IMR-90 (cell line): ENCODE measurements around the gene VWA7. TPM values are rescaled to one million over a fixed set of nuclear protein-coding genes. Genes with fewer than 3 reads are reported as not detected.
A peak's percentile ranks its signal among the peaks of the same experiment; 100 is the strongest.

Source experiments
- ATAC-seq: fragments of 200-7000 bp; cut with Tn5 transposase; 2 replicates; pipeline ENCODE4 v1.9.1; 2020; ENCODE audit warnings: low read depth, mild to moderate bottlenecking, moderate library complexity
- BruUV-seq: library from RNA; stranded (reverse); fragments of 400-500 nt; replicated peaks from 2 replicates; lab custom pipeline; 2021; lab: Mats Ljungman, UMichigan
- CTCF ChIA-PET: fragments of 300-600 bp; formaldehyde crosslinking; extraction: SDS; loops from one replicate; lab custom pipeline; 2021; ENCODE audit warnings: antibody characterized with exemption; lab: Yijun Ruan, JAX
- POLR2A ChIA-PET: fragments of 300-600 bp; sonication (Branson Sonifier 250); formaldehyde crosslinking; loops from one replicate; lab custom pipeline; 2022; ENCODE audit warnings: antibody characterized with exemption; ENCODE audit not compliant: unreplicated experiment; lab: Charles Lee
- DNase-seq: peaks from one replicate; pipeline ENCODE4 v3.0.0; 2013
- H2AFZ ChIP-seq: replicated peaks from 2 replicates; pipeline ENCODE3; 2013; ENCODE audit warnings: low read length, mild to moderate bottlenecking; ENCODE audit not compliant: poor library complexity
- H2AK5ac ChIP-seq: 2 replicates; pipeline ENCODE4 v1.6.1; 2013; ENCODE audit warnings: low read depth, low read length, inconsistent platforms
- H2AK9ac ChIP-seq: replicated peaks from 2 replicates; pipeline ENCODE3; 2013; ENCODE audit warnings: mild to moderate bottlenecking, low read depth, low read length, moderate library complexity; ENCODE audit not compliant: poor library complexity
- H2BK120ac ChIP-seq: 2 replicates; pipeline ENCODE4 v1.6.1; 2013; ENCODE audit warnings: low read depth, low read length, inconsistent platforms
- H2BK15ac ChIP-seq: 3 replicates; pipeline ENCODE4 v1.6.1; 2013; ENCODE audit warnings: low read depth, low read length, inconsistent platforms
- H2BK20ac ChIP-seq: 2 replicates; pipeline ENCODE4 v1.6.1; 2013; ENCODE audit warnings: low read depth, mild to moderate bottlenecking, inconsistent platforms, low read length, moderate library complexity
- H2BK5ac ChIP-seq: 2 replicates; pipeline ENCODE4 v1.6.1; 2013; ENCODE audit warnings: mild to moderate bottlenecking, low read depth, low read length, inconsistent platforms; ENCODE audit not compliant: poor library complexity, severe bottlenecking
- H3K14ac ChIP-seq: replicated peaks from 2 replicates; pipeline ENCODE4 v1.6.1; 2013; ENCODE audit warnings: low read depth, low read length, inconsistent platforms
- H3K18ac ChIP-seq: 2 replicates; pipeline ENCODE4 v1.6.1; 2013; ENCODE audit warnings: low read depth, low read length, control low read depth
- H3K23ac ChIP-seq: 2 replicates; pipeline ENCODE4 v1.6.1; 2013; ENCODE audit warnings: low read depth, low read length, inconsistent platforms
- H3K27ac ChIP-seq: 2 replicates; pipeline ENCODE4 v1.5.1; 2013; ENCODE audit warnings: mild to moderate bottlenecking, control low read depth, low read length; ENCODE audit not compliant: insufficient read depth
- H3K27me3 ChIP-seq: 2 replicates; pipeline ENCODE4 v1.6.1; 2013; ENCODE audit warnings: low read length; ENCODE audit not compliant: control insufficient read depth, insufficient read depth
- H3K36me3 ChIP-seq: 2 replicates; pipeline ENCODE4 v1.6.1; 2013; ENCODE audit warnings: low read length, mixed read lengths; ENCODE audit not compliant: control insufficient read depth, insufficient read depth
- H3K4ac ChIP-seq: 2 replicates; pipeline ENCODE4 v1.6.1; 2013; ENCODE audit warnings: low read depth, low read length, inconsistent platforms
- H3K4me1 ChIP-seq: 2 replicates; pipeline ENCODE4 v1.6.1; 2013; ENCODE audit warnings: low read length, mixed read lengths; ENCODE audit not compliant: control insufficient read depth, insufficient read depth
- H3K4me2 ChIP-seq: 2 replicates; pipeline ENCODE4 v1.6.1; 2013; ENCODE audit warnings: low read depth, mild to moderate bottlenecking, control low read depth, low read length, moderate library complexity
- H3K4me3 ChIP-seq: 2 replicates; pipeline ENCODE4 v1.5.1; 2013; ENCODE audit warnings: low read depth, mild to moderate bottlenecking, control low read depth, low read length, moderate library complexity; ENCODE audit not compliant: insufficient read depth
- H3K56ac ChIP-seq: 2 replicates; pipeline ENCODE4 v1.6.1; 2013; ENCODE audit warnings: low read length, inconsistent platforms; ENCODE audit not compliant: insufficient read depth; ENCODE audit errors: extremely low read depth
- H3K79me1 ChIP-seq, 2 experiments: 2 replicates each; pipeline ENCODE4 v1.6.1; 2013; ENCODE audit warnings: low read length in 2 of 2, inconsistent platforms in 1 of 2, low read depth in 1 of 2
- H3K9ac ChIP-seq: 2 replicates; pipeline ENCODE4 v1.6.1; 2013; ENCODE audit warnings: low read depth, low read length, control low read depth
- H3K9me1 ChIP-seq: 2 replicates; pipeline ENCODE4 v1.6.1; 2013; ENCODE audit warnings: low read length, inconsistent platforms; ENCODE audit not compliant: insufficient read depth
- H3K9me3 ChIP-seq: 2 replicates; pipeline ENCODE4 v1.6.1; 2013; ENCODE audit warnings: low read length; ENCODE audit not compliant: control insufficient read depth, insufficient read depth
- H4K20me1 ChIP-seq: 2 replicates; pipeline ENCODE4 v1.6.1; 2013; ENCODE audit warnings: low read length, inconsistent platforms; ENCODE audit not compliant: insufficient read depth
- H4K5ac ChIP-seq: 2 replicates; pipeline ENCODE4 v1.6.1; 2013; ENCODE audit warnings: mild to moderate bottlenecking, low read depth, low read length, control low read depth
- H4K8ac ChIP-seq, 2 experiments: 2 replicates each; pipeline ENCODE4 v1.6.1; 2013; ENCODE audit warnings: low read depth in 2 of 2, low read length in 2 of 2, control low read depth in 1 of 2, inconsistent platforms in 1 of 2
- H4K91ac ChIP-seq: 2 replicates; pipeline ENCODE4 v1.6.1; 2013; ENCODE audit warnings: low read depth, low read length, inconsistent platforms; ENCODE audit not compliant: insufficient read depth
- BHLHE40 ChIP-seq: fragments of 150-350 bp; IDR thresholded peaks from 2 replicates; pipeline ENCODE4 v1.6.1; 2016; ENCODE audit warnings: mild to moderate bottlenecking, low read depth, low read length
- CEBPB ChIP-seq: IDR thresholded peaks from 2 replicates; pipeline ENCODE4 v1.6.1; 2012; ENCODE audit warnings: low read depth, low read length, improper control_type of control experiment
- CHD1 ChIP-seq: IDR thresholded peaks from 2 replicates; pipeline ENCODE4 v1.6.1; 2012; ENCODE audit warnings: low read depth, low read length, improper control_type of control experiment
- CTCF ChIP-seq: conservative IDR thresholded peaks from 2 replicates; pipeline ENCODE4 v1.5.1; 2012; ENCODE audit warnings: mild to moderate bottlenecking, low read depth, low read length, improper control_type of control experiment
- ELK1 ChIP-seq: fragments of 150-350 bp; IDR thresholded peaks from 2 replicates; pipeline ENCODE4 v1.6.1; 2016; ENCODE audit warnings: low read depth, mild to moderate bottlenecking, low read length, moderate library complexity, borderline replicate concordance
- FOS ChIP-seq: fragments of 150-350 bp; IDR thresholded peaks from 2 replicates; pipeline ENCODE4 v1.6.1; 2016; ENCODE audit warnings: low read depth, low read length
- MAFK ChIP-seq: IDR thresholded peaks from 2 replicates; pipeline ENCODE4 v1.6.1; 2012; ENCODE audit warnings: low read depth, low read length, improper control_type of control experiment
- MXI1 ChIP-seq: IDR thresholded peaks from 2 replicates; pipeline ENCODE4 v1.6.1; 2012; ENCODE audit warnings: low read depth, mild to moderate bottlenecking, low read length, moderate library complexity, borderline replicate concordance
- POLR2A ChIP-seq: IDR thresholded peaks from 2 replicates; pipeline ENCODE4 v1.6.1; 2012; ENCODE audit warnings: mild to moderate bottlenecking, low read depth, low read length
- RAD21 ChIP-seq: IDR thresholded peaks from 2 replicates; pipeline ENCODE4 v1.6.1; 2012; ENCODE audit warnings: low read length, improper control_type of control experiment
- RCOR1 ChIP-seq: IDR thresholded peaks from 2 replicates; pipeline ENCODE4 v1.6.1; 2012; ENCODE audit warnings: mild to moderate bottlenecking, low read length, improper control_type of control experiment; ENCODE audit not compliant: insufficient replicate concordance
- RFX5 ChIP-seq: IDR thresholded peaks from 2 replicates; pipeline ENCODE4 v1.8.0; 2012; ENCODE audit warnings: low read depth, mild to moderate bottlenecking, low read length, moderate library complexity
- SMC3 ChIP-seq: fragments of 150-350 bp; IDR thresholded peaks from 2 replicates; pipeline ENCODE4 v1.6.1; 2016; ENCODE audit warnings: low read depth, mild to moderate bottlenecking, antibody characterized with exemption, low read length, moderate library complexity
- WGBS, 2 experiments: methylation state at CpG; one replicate each; pipeline versions ENCODE4 v1.1.5 to v1.1.7; 2013; ENCODE audit warnings: missing lambda C conversion rate in 2 of 2; ENCODE audit not compliant: insufficient read length in 1 of 2; ENCODE audit errors: extremely low coverage in 2 of 2; 5-methylcytosine and 5-hydroxymethylcytosine counted together
- dilution Hi-C: fragments of 300-500 bp; cut with HindIII; formaldehyde crosslinking; loops from one replicate; pipeline ENCODE4 v1.14.3; 2018; ENCODE audit warnings: low sequenced_read_pairs; ENCODE audit not compliant: unreplicated experiment
- in situ Hi-C: fragments of 300-500 bp; cut with MboI; formaldehyde crosslinking; loops from 3 replicates; pipeline ENCODE4 v1.14.3; 2019; ENCODE audit warnings: low sequenced_read_pairs, inconsistent platforms, mixed read lengths
- intact Hi-C: fragments of 100-400 bp; cut with micrococcal nuclease; formaldehyde crosslinking; loops from 2 replicates; pipeline ENCODE4 v1.10.0; 2022
- polyA plus RNA-seq, 3 experiments: library from polyadenylated mRNA; depleted of rRNA; stranded (reverse); fragments of >200 nt; gene quantifications; 2 replicates each; pipeline ENCODE4 v1.2.3, GENCODE V29; 2012; ENCODE audit warnings: low replicate concordance in 1 of 3
- total RNA-seq: library from RNA; depleted of rRNA; stranded (reverse); fragments of >200 nt; gene quantifications from 2 replicates; pipeline ENCODE4 v1.2.3, GENCODE V29; 2012

Gene VWA7
- total and polyA plus RNA-seq, 2 of the 4 experiments (the other 2 are of a cell fraction) = under 0.01 to 1.4 TPM

GRCh38 chr6:31775633-31776484 lies 1.3 kb downstream of the VWA7 start (continued):
- TF ChIP-seq RCOR1 (no peak), MXI1 (no peak)

- TF ChIP-seq CEBPB (no peak), ELK1 (no peak), BHLHE40 (no peak), POLR2A (no peak), RAD21 (no peak), MAFK (no peak), FOS (no peak), RCOR1 (no peak), SMC3 (no peak), CHD1 (no peak), RFX5 (no peak), CTCF (no peak)
- DNase-seq (no peak), ATAC-seq (no peak)
- in situ Hi-C loops = no loop called here
- H3K4me2 ChIP-seq = no peak overlapping the region
- no TSS peak for BruUV-seq
- H3K27ac ChIP-seq = no peak overlapping the region
- H3K27me3 ChIP-seq = no peaks in the 10 kb centered on the region
- peaks cover 10% of the 10 kb centered on the region for H3K4me1 ChIP-seq
- H2AK9ac ChIP-seq = peak overlapping the region; percentile 55
- H4K20me1 ChIP-seq = no peaks in the 10 kb centered on the region
- H4K5ac ChIP-seq = no peak overlapping the region
- H3K79me1 ChIP-seq = 0 out of 4 replicates have a peak, but pooled peaks cover 0 to 2% of the 10 kb centered on the region in 2 experiments
- H4K91ac ChIP-seq = no peak overlapping the region
- no CpG with 5 or more reads among the region's 4 CpGs for WGBS, 2 experiments
- no peak overlapping the region for H3K14ac ChIP-seq
- CTCF ChIA-PET = interaction anchor here (0.9 to 1.2 kb wide), 2 partner anchors 16 to 21 kb away, joined by 3 to 4 read pairs; partner anchors contain the start of gene VARS1
- H2AK5ac ChIP-seq = peak overlapping the region; percentile 33
- H3K23ac ChIP-seq = no peak overlapping the region
- H4K8ac ChIP-seq = no peak overlapping the region
- POLR2A ChIA-PET = no interaction called here
- no peak overlapping the region for H2BK15ac ChIP-seq
- no peak overlapping the region for H2BK120ac ChIP-seq
- no peak overlapping the region for H2BK20ac ChIP-seq
- H2BK5ac ChIP-seq = no peak overlapping the region
- intact Hi-C loops = no loop called here
- peaks cover 20% of the 10 kb centered on the region for H3K36me3 ChIP-seq
- H3K56ac ChIP-seq = no peak overlapping the region
- dilution Hi-C loops = no loop called here
- H3K4ac ChIP-seq = no peak overlapping the region
- no peak overlapping the region for H3K18ac ChIP-seq
- H3K9me3 ChIP-seq = no peaks in the 10 kb centered on the region
- peak overlapping the region; percentile 41 for H2AFZ ChIP-seq
- H3K4me3 ChIP-seq = no peak overlapping the region
- no peak overlapping the region for H3K9ac ChIP-seq
- H3K9me1 ChIP-seq = 0 out of 2 replicates have a peak, but pooled peaks cover 8% of the 10 kb centered on the region
Measured at GRCh38 chr6:31775184-31775583, 1.9 kb downstream of the VWA7 start.
